ENCODE data around the gene NT5DC2.

NT5DC2 gene

DNA sequence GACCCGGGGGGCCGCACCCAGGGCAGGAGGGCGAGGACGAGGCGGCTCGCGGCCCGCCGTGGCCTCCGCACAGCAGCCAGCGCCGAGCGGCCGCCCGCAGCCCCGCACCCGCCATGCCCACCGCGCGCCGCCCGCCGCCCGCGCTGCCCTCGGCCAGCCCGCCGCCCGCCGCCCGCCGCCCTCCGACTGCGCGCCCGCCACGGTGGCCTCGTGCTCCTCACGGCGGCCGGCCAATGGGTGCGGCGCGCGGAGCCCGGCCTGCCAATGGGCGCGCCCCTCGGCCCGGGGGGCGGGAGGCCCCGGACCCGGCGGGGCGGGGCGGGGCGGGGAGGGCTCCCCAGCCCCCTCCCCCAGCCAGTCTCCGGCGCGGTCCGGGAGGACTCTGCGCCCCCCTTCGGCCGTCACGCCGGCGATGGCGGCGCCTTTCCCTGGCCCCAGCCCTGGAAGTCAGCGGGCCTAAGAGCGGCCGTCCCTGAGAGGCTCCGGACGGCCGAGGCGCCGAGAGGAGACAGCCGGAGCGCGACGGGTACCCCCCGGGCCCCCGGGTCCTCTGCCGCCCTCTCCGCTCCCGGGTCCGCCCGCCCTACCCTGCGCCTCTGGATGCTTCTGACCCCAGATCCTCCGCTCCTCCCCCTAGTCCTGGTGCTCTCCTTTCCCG lies at the start of gene NT5DC2:
Gene NT5DC2 (minus strand): TSS at position 235 of the 658 bp plus-strand sequence. CDS start 120 bp downstream, at position 115.
- peak within 1 kb of the TSS; percentile 73 for H3K4me3 ChIP-seq (ENCODE audit: low read depth, low read length)
- no peak for TF ChIP-seq CTCF (conservative IDR thresholded peaks at IDR 0.05; ENCODE audit: low read depth, low read length)
- DNase-seq (ENCODE audit: low read depth), result peak; percentile 59

- no peak overlapping the region for H3K4me3 ChIP-seq (ENCODE audit: low read depth, low read length)
- peak; percentile 14 for DNase-seq (ENCODE audit: low read depth)
- TF ChIP-seq CTCF (conservative IDR thresholded peaks at IDR 0.05; ENCODE audit: low read depth, low read length), result no peak
These were observed 40.7 kb upstream of the NT5DC2 start for GRCh38 chr3:52574056-52574965.

GRCh38 chr3:52572221-52572620 lies 38.6 kb upstream of the NT5DC2 start:
- H3K4me3 ChIP-seq (ENCODE audit: low read depth, low read length), result no peak overlapping the region
- TF ChIP-seq CTCF (conservative IDR thresholded peaks at IDR 0.05; ENCODE audit: low read depth, low read length), result no peak
- DNase-seq (ENCODE audit: low read depth), result peak; percentile 4

- H3K4me3 ChIP-seq (ENCODE audit: low read depth, low read length), result no peak overlapping the region
- TF ChIP-seq CTCF (conservative IDR thresholded peaks at IDR 0.05; ENCODE audit: low read depth, low read length), result no peak
- peak; percentile 76 for DNase-seq (ENCODE audit: low read depth)
These were observed 36.4 kb upstream of the NT5DC2 start for GRCh38 chr3:52570076-52570475.

DNA sequence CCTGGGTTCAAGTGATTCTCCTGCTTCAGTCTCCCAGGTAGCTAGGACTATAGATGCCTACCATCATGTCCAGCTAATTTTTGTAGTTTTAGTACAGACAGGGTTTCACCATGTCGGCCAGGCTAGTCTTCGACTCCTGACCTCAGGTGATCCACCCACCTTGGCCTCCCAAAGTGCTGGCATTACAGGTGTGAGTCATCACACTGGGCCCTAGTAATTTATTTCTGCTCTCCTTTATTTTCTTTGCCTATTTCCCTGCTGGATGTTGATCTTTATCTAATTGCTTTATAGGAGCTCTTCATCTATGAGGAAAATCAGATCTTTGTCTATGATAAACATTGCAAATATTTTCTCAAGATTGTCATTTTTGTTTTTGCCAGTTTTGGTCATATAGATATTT lies 34.4 kb upstream of the NT5DC2 start:
- no peak for TF ChIP-seq CTCF (conservative IDR thresholded peaks at IDR 0.05; ENCODE audit: low read depth, low read length)
- no peak overlapping the region for H3K4me3 ChIP-seq (ENCODE audit: low read depth, low read length)
- DNase-seq (ENCODE audit: low read depth), result no peak

GRCh38 chr3:52563984-52564383 lies 30.3 kb upstream of the NT5DC2 start:
- DNase-seq (ENCODE audit: low read depth), result no peak
- TF ChIP-seq CTCF (conservative IDR thresholded peaks at IDR 0.05; ENCODE audit: low read depth, low read length), result no peak
- no peak overlapping the region for H3K4me3 ChIP-seq (ENCODE audit: low read depth, low read length)
